GM23338 (cell line): Measurements from ENCODE around the gene DYSF. TPM values are rescaled to one million over a fixed set of nuclear protein-coding genes. Genes with fewer than 3 reads are reported as not detected.

Experiments used
- ATAC-seq: fragments of 200-7000 bp; cut with Tn5 transposase; 3 replicates; pipeline ENCODE4 v1.9.1; 2020
- DNase-seq: peaks from one replicate; pipeline ENCODE4 v3.0.0-alpha.2; 2015; ENCODE audit warnings: low spot score
- H2AFZ ChIP-seq: fragments of 200-600 bp; sonication (generic); 2 replicates; pipeline ENCODE4 v1.8.0; 2016; ENCODE audit warnings: antibody characterized with exemption, mild to moderate bottlenecking, moderate library complexity
- H3F3A ChIP-seq: fragments of 200-600 bp; sonication (generic); replicated peaks from 2 replicates; pipeline ENCODE4 v1.8.0; 2017; ENCODE audit warnings: antibody characterized with exemption, mixed run types, low read depth
- H3K27ac ChIP-seq: fragments of 200-600 bp; sonication (generic); 2 replicates; pipeline ENCODE4 v1.6.1; 2016; ENCODE audit warnings: low read depth
- H3K27me3 ChIP-seq: fragments of 200-600 bp; sonication (generic); 2 replicates; pipeline ENCODE4 v1.8.0; 2016; ENCODE audit warnings: mild to moderate bottlenecking, mixed run types, moderate library complexity; ENCODE audit not compliant: insufficient read depth
- H3K36me3 ChIP-seq: fragments of 200-600 bp; sonication (generic); 2 replicates; pipeline ENCODE4 v1.8.0; 2016; ENCODE audit warnings: mild to moderate bottlenecking; ENCODE audit not compliant: insufficient read depth
- H3K4me1 ChIP-seq: fragments of 200-600 bp; sonication (generic); 2 replicates; pipeline ENCODE4 v1.8.0; 2016; ENCODE audit warnings: mild to moderate bottlenecking, moderate library complexity; ENCODE audit not compliant: insufficient read depth
- H3K4me2 ChIP-seq: fragments of 200-600 bp; sonication (generic); 2 replicates; pipeline ENCODE4 v1.7.1; 2017; ENCODE audit warnings: mixed run types
- H3K4me3 ChIP-seq: fragments of 200-600 bp; sonication (generic); 2 replicates; pipeline ENCODE4 v1.6.1; 2016; ENCODE audit warnings: mixed run types
- H3K79me2 ChIP-seq: fragments of 200-600 bp; sonication (generic); replicated peaks from 2 replicates; pipeline ENCODE4 v1.8.0; 2017; ENCODE audit warnings: mild to moderate bottlenecking; ENCODE audit not compliant: insufficient read depth
- H3K9me2 ChIP-seq: fragments of 200-600 bp; sonication (generic); 2 replicates; pipeline ENCODE4 v1.8.0; 2017; ENCODE audit not compliant: insufficient read depth
- H4K20me1 ChIP-seq: fragments of 200-600 bp; sonication (generic); replicated peaks from 2 replicates; pipeline ENCODE4 v1.8.0; 2017; ENCODE audit warnings: mild to moderate bottlenecking; ENCODE audit not compliant: insufficient read depth
- H3K27ac Mint-ChIP-seq: 2 replicates; pipeline ENCODE4 v1.8.0; 2020; ENCODE audit warnings: inconsistent platforms, mild to moderate bottlenecking, moderate library complexity, mixed read lengths
- H3K27me3 Mint-ChIP-seq: 3 replicates; pipeline ENCODE4 v1.8.0; 2022; ENCODE audit warnings: low read depth, mild to moderate bottlenecking, moderate library complexity, mixed read lengths, inconsistent platforms; ENCODE audit not compliant: insufficient read depth, poor library complexity
- H3K36me3 Mint-ChIP-seq: 3 replicates; pipeline ENCODE4 v1.8.0; 2021; ENCODE audit warnings: low read depth, mild to moderate bottlenecking, inconsistent platforms, moderate library complexity, mixed read lengths
- H3K4me1 Mint-ChIP-seq: 3 replicates; pipeline ENCODE4 v1.8.0; 2020; ENCODE audit warnings: mild to moderate bottlenecking, inconsistent platforms, mixed read lengths
- H3K4me3 Mint-ChIP-seq: 3 replicates; pipeline ENCODE4 v1.8.0; 2021; ENCODE audit warnings: moderate library complexity, mild to moderate bottlenecking, inconsistent platforms, mixed read lengths
- H3K9me3 Mint-ChIP-seq: 3 replicates; pipeline ENCODE4 v1.8.0; 2020; ENCODE audit warnings: moderate library complexity, mild to moderate bottlenecking, inconsistent platforms, mixed read lengths
- CREB1 ChIP-seq: fragments of 250-450 bp; sonication (Bioruptor Pico); IDR thresholded peaks from 2 replicates; pipeline ENCODE4 v1.5.0; 2020; ENCODE audit warnings: low read depth, mild to moderate bottlenecking, moderate library complexity
- CTCF ChIP-seq, 2 experiments: fragments of 200-600 bp in 1 of 2; sonication (generic) in 1 of 2; conservative IDR thresholded peaks; 2 replicates each; pipeline versions ENCODE4 v1.5.1 to v1.6.1; 2016 to 2017; ENCODE audit warnings: antibody characterized with exemption in 2 of 2, low read depth in 2 of 2, mild to moderate bottlenecking in 2 of 2, moderate library complexity in 1 of 2
- EZH2 ChIP-seq: fragments of 200-600 bp; sonication (generic); IDR thresholded peaks from one replicate; pipeline ENCODE4 v1.8.0; 2017; ENCODE audit warnings: antibody characterized with exemption, mild to moderate bottlenecking, low read depth; ENCODE audit not compliant: unreplicated experiment
- EZH2phosphoT487 ChIP-seq: fragments of 200-600 bp; sonication (generic); IDR thresholded peaks from one replicate; pipeline ENCODE4 v1.8.1; 2018; ENCODE audit warnings: antibody characterized with exemption; ENCODE audit not compliant: unreplicated experiment
- NANOG ChIP-seq: IDR thresholded peaks from 2 replicates; pipeline ENCODE4 v1.6.1; 2016; ENCODE audit warnings: antibody characterized with exemption, borderline replicate concordance
- polyA plus RNA-seq: library from polyadenylated mRNA; unstranded; fragments of >200 nt; fragmentation: Nextera tagmentation; extraction: Ambion mirVana; gene quantifications from 2 replicates; pipeline ENCODE4 v1.2.1, GENCODE V29; 2016
- total RNA-seq: library from RNA; depleted of rRNA; stranded (reverse); fragments of >200 nt; shearing (Covaris generic); gene quantifications from 2 replicates; pipeline ENCODE4 v1.2.3, GENCODE V29; 2014
- TF ChIP-seq, protein P1 (sequence below): fragments of 250-450 bp; sonication (Bioruptor Pico); IDR thresholded peaks from 2 replicates; pipeline ENCODE4 v1.5.0; 2020; ENCODE audit warnings: mild to moderate bottlenecking, moderate library complexity

Gene DYSF
- total and polyA plus RNA-seq, 2 experiments from 2014 or later: 7.3 to 21.3 TPM

GRCh38 chr2:71557321-71557720, 104.0 kb downstream of the DYSF start:
- Mint-ChIP-seq H3K27ac (no peak overlapping the region), H3K9me3 (no peaks in the 10 kb centered on the region; the same call in 2 of the 3 replicates), H3K27me3 (peaks cover 12% of the 10 kb centered on the region), H3K36me3 (peaks cover 11% of the 10 kb centered on the region), H3K4me1 (peaks cover 21% of the 10 kb centered on the region), H3K4me3 (no peak overlapping the region)
- no peak overlapping the region for H3K4me2 ChIP-seq
- peak; percentile 34 for DNase-seq
- no peaks in the 10 kb centered on the region for H4K20me1 ChIP-seq
- H2AFZ ChIP-seq: no peak overlapping the region
- H3K36me3 ChIP-seq: no peaks in the 10 kb centered on the region
- H3K27me3 ChIP-seq: no peaks in the 10 kb centered on the region
- H3K27ac ChIP-seq: no peak overlapping the region
- no peaks in the 10 kb centered on the region for H3F3A ChIP-seq
- no peaks in the 10 kb centered on the region for H3K9me2 ChIP-seq
- H3K4me3 ChIP-seq: no peak overlapping the region
- H3K79me2 ChIP-seq: no peaks in the 10 kb centered on the region
- peak; percentile 48 for ATAC-seq
- peak in 1 of 2 experiments; percentile 47; a peak in 2 of 4 replicates for TF ChIP-seq CTCF (conservative IDR thresholded peaks at IDR 0.05; ENCODE audit: low read depth in 2 of 2)
- no peak for TF ChIP-seq EZH2phosphoT487
- TF ChIP-seq, protein P1, sequence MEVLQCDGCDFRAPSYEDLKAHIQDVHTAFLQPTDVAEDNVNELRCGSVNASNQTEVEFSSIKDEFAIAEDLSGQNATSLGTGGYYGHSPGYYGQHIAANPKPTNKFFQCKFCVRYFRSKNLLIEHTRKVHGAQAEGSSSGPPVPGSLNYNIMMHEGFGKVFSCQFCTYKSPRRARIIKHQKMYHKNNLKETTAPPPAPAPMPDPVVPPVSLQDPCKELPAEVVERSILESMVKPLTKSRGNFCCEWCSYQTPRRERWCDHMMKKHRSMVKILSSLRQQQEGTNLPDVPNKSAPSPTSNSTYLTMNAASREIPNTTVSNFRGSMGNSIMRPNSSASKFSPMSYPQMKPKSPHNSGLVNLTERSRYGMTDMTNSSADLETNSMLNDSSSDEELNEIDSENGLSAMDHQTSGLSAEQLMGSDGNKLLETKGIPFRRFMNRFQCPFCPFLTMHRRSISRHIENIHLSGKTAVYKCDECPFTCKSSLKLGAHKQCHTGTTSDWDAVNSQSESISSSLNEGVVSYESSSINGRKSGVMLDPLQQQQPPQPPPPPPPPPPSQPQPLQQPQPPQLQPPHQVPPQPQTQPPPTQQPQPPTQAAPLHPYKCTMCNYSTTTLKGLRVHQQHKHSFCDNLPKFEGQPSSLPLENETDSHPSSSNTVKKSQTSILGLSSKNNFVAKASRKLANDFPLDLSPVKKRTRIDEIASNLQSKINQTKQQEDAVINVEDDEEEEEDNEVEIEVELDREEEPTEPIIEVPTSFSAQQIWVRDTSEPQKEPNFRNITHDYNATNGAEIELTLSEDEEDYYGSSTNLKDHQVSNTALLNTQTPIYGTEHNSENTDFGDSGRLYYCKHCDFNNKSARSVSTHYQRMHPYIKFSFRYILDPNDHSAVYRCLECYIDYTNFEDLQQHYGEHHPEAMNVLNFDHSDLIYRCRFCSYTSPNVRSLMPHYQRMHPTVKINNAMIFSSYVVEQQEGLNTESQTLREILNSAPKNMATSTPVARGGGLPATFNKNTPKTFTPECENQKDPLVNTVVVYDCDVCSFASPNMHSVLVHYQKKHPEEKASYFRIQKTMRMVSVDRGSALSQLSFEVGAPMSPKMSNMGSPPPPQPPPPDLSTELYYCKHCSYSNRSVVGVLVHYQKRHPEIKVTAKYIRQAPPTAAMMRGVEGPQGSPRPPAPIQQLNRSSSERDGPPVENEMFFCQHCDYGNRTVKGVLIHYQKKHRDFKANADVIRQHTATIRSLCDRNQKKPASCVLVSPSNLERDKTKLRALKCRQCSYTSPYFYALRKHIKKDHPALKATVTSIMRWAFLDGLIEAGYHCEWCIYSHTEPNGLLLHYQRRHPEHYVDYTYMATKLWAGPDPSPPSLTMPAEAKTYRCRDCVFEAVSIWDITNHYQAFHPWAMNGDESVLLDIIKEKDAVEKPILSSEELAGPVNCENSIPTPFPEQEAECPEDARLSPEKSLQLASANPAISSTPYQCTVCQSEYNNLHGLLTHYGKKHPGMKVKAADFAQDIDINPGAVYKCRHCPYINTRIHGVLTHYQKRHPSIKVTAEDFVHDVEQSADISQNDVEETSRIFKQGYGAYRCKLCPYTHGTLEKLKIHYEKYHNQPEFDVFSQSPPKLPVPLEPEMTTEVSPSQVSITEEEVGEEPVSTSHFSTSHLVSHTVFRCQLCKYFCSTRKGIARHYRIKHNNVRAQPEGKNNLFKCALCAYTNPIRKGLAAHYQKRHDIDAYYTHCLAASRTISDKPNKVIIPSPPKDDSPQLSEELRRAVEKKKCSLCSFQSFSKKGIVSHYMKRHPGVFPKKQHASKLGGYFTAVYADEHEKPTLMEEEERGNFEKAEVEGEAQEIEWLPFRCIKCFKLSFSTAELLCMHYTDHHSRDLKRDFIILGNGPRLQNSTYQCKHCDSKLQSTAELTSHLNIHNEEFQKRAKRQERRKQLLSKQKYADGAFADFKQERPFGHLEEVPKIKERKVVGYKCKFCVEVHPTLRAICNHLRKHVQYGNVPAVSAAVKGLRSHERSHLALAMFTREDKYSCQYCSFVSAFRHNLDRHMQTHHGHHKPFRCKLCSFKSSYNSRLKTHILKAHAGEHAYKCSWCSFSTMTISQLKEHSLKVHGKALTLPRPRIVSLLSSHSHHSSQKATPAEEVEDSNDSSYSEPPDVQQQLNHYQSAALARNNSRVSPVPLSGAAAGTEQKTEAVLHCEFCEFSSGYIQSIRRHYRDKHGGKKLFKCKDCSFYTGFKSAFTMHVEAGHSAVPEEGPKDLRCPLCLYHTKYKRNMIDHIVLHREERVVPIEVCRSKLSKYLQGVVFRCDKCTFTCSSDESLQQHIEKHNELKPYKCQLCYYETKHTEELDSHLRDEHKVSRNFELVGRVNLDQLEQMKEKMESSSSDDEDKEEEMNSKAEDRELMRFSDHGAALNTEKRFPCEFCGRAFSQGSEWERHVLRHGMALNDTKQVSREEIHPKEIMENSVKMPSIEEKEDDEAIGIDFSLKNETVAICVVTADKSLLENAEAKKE (CRISPR knock-in tag): no peak
- TF ChIP-seq NANOG: no peak
- no peak for TF ChIP-seq EZH2
- TF ChIP-seq CREB1 (CRISPR knock-in tag): no peak
- H3K4me1 ChIP-seq: no peaks in the 10 kb centered on the region
